Smooth muscle cell (in vitro differentiated cells): ENCODE results near the gene TBCCD1. TPM values are rescaled to one million over a fixed set of nuclear protein-coding genes. Genes with fewer than 3 reads are reported as not detected.

Experiments
- DNase-seq: peaks from one replicate; lab custom pipeline; 2025; ENCODE audit not compliant: unreplicated experiment; lab: John Stamatoyannopoulos, UW
- H2AFZ ChIP-seq: fragments of 200-600 bp; sonication (generic); 2 replicates; pipeline ENCODE4 v1.6.0; 2016; ENCODE audit warnings: antibody characterized with exemption, low read depth, mild to moderate bottlenecking
- H3F3A ChIP-seq: fragments of 200-600 bp; sonication (generic); 2 replicates; pipeline ENCODE4 v1.6.0; 2017; ENCODE audit warnings: antibody characterized with exemption, low read depth
- H3K27ac ChIP-seq: fragments of 200-600 bp; sonication (generic); 2 replicates; pipeline ENCODE4 v1.5.1; 2016; ENCODE audit warnings: low read depth, mild to moderate bottlenecking
- H3K27me3 ChIP-seq: fragments of 200-600 bp; sonication (generic); 2 replicates; pipeline ENCODE4 v1.6.1; 2016; ENCODE audit warnings: low read depth, mild to moderate bottlenecking
- H3K36me3 ChIP-seq: fragments of 200-600 bp; sonication (generic); 2 replicates; pipeline ENCODE4 v1.5.1; 2016; ENCODE audit warnings: low read depth
- H3K4me1 ChIP-seq: fragments of 200-600 bp; sonication (generic); 2 replicates; pipeline ENCODE4 v1.5.1; 2016; ENCODE audit warnings: low read depth
- H3K4me2 ChIP-seq: fragments of 200-600 bp; sonication (generic); 2 replicates; pipeline ENCODE4 v1.6.0; 2016; ENCODE audit warnings: mild to moderate bottlenecking
- H3K4me3 ChIP-seq: fragments of 200-600 bp; sonication (generic); 2 replicates; pipeline ENCODE4 v1.5.1; 2016; ENCODE audit warnings: mild to moderate bottlenecking
- H3K79me2 ChIP-seq: fragments of 200-600 bp; sonication (generic); 2 replicates; pipeline ENCODE4 v1.6.0; 2016; ENCODE audit warnings: low read depth, mild to moderate bottlenecking
- H3K9ac ChIP-seq: fragments of 200-600 bp; sonication (generic); 2 replicates; pipeline ENCODE4 v1.6.0; 2016; ENCODE audit warnings: low read depth
- H3K9me3 ChIP-seq: fragments of 200-600 bp; sonication (generic); replicated peaks from 2 replicates; pipeline ENCODE4 v1.5.1; 2016; ENCODE audit warnings: low read depth
- H4K20me1 ChIP-seq: fragments of 200-600 bp; sonication (generic); 2 replicates; pipeline ENCODE4 v1.6.0; 2016; ENCODE audit warnings: low read depth
- CTCF ChIP-seq: fragments of 200-600 bp; sonication (generic); IDR thresholded peaks from 2 replicates; pipeline ENCODE4 v1.5.1; 2017; ENCODE audit warnings: borderline replicate concordance, mild to moderate bottlenecking, antibody characterized with exemption; ENCODE audit not compliant: insufficient read depth, poor library complexity, severe bottlenecking
- WGBS: methylation state at CpG from one replicate; pipeline ENCODE4 v1.1.7; 2016; ENCODE audit warnings: low lambda C conversion rate; 5-methylcytosine and 5-hydroxymethylcytosine counted together
- polyA plus RNA-seq: library from polyadenylated mRNA; unstranded; fragments of >200 nt; fragmentation: Nextera tagmentation; extraction: Ambion mirVana; gene quantifications from 2 replicates; pipeline ENCODE4 v1.2.1, GENCODE V29; 2016
- total RNA-seq: library from RNA; depleted of rRNA; stranded (reverse); fragments of >200 nt; gene quantifications from 2 replicates; pipeline ENCODE4 v1.2.3, GENCODE V29; 2014

Gene TBCCD1
- total and polyA plus RNA-seq, 2 experiments from 2014 or later, result 12.2 to 19.5 TPM

- Histone ChIP-seq H3K36me3 (no peaks in the 10 kb centered on the region), H3K9ac (no peak overlapping the region), H3K27ac (no peak overlapping the region), H3K4me2 (no peak overlapping the region), H2AFZ (no peak overlapping the region), H3K9me3 (no peaks in the 10 kb centered on the region), H3F3A (no peaks in the 10 kb centered on the region), H3K4me3 (no peak overlapping the region), H3K4me1 (no peaks in the 10 kb centered on the region), H3K27me3 (peaks cover 14% of the 10 kb centered on the region), H3K79me2 (no peaks in the 10 kb centered on the region), H4K20me1 (no peaks in the 10 kb centered on the region)
- no peak for TF ChIP-seq CTCF
- no peak for DNase-seq
- 76% methylated on average over 5 of the region's 5 CpGs for WGBS
These were observed 55.4 kb downstream of the TBCCD1 start for GRCh38 chr3:186511702-186512101.

GRCh38 chr3:186511245-186511644, 55.9 kb downstream of the TBCCD1 start:
- Histone ChIP-seq H3K9me3 (no peaks in the 10 kb centered on the region), H3K79me2 (no peaks in the 10 kb centered on the region), H3K27me3 (peaks cover 14% of the 10 kb centered on the region), H3K4me3 (no peak overlapping the region), H4K20me1 (no peaks in the 10 kb centered on the region), H3K4me2 (no peak overlapping the region), H3K4me1 (no peaks in the 10 kb centered on the region), H3K36me3 (no peaks in the 10 kb centered on the region), H3K27ac (no peak overlapping the region), H3F3A (no peaks in the 10 kb centered on the region), H3K9ac (no peak overlapping the region), H2AFZ (no peak overlapping the region)
- no peak for DNase-seq
- TF ChIP-seq CTCF, result no peak
- WGBS, result 93% methylated on average over 4 of the region's 4 CpGs

GRCh38 chr3:186510374-186511079, 56.6 kb downstream of the TBCCD1 start:
- no peaks in the 10 kb centered on the region for H3K36me3 ChIP-seq
- H3K27me3 ChIP-seq, result peaks cover 14% of the 10 kb centered on the region
- WGBS, result 73% methylated on average over 9 of the region's 9 CpGs
- DNase-seq, result no peak
- H3K4me2 ChIP-seq, result no peak overlapping the region
- H3K79me2 ChIP-seq, result no peaks in the 10 kb centered on the region
- no peaks in the 10 kb centered on the region for H3K4me1 ChIP-seq
- no peaks in the 10 kb centered on the region for H3F3A ChIP-seq
- no peak overlapping the region for H2AFZ ChIP-seq
- no peaks in the 10 kb centered on the region for H3K9me3 ChIP-seq
- H3K27ac ChIP-seq, result no peak overlapping the region
- no peak for TF ChIP-seq CTCF
- no peak overlapping the region for H3K4me3 ChIP-seq
- no peaks in the 10 kb centered on the region for H4K20me1 ChIP-seq
- H3K9ac ChIP-seq, result no peak overlapping the region

- DNase-seq, result no peak
- H4K20me1 ChIP-seq, result no peaks in the 10 kb centered on the region
These were observed 57.7 kb downstream of the TBCCD1 start for GRCh38 chr3:186509423-186509822.

More at GRCh38 chr3:186509423-186509822, 57.7 kb downstream of the TBCCD1 start:
- no peak overlapping the region for H3K27ac ChIP-seq
- H3K4me2 ChIP-seq, result no peak overlapping the region
- 86% methylated on average over 2 of the region's 2 CpGs for WGBS
- no peaks in the 10 kb centered on the region for H3K36me3 ChIP-seq
- no peak for TF ChIP-seq CTCF
- H3K4me3 ChIP-seq, result no peak overlapping the region
- no peak overlapping the region for H2AFZ ChIP-seq
- H3K9me3 ChIP-seq, result no peaks in the 10 kb centered on the region
- no peaks in the 10 kb centered on the region for H3K4me1 ChIP-seq
- H3K79me2 ChIP-seq, result no peaks in the 10 kb centered on the region
- H3K9ac ChIP-seq, result no peak overlapping the region
- H3F3A ChIP-seq, result no peaks in the 10 kb centered on the region
- peaks cover 14% of the 10 kb centered on the region for H3K27me3 ChIP-seq
